A549 treated with AZD9567 at 1 μM for 4 hours (cell line): ENCODE results near the gene ARL11. TPM values are rescaled to one million over a fixed set of nuclear protein-coding genes. Genes with fewer than 3 reads are reported as not detected.

Experiments used
- total RNA-seq: library from RNA; stranded (reverse); fragments of 200-300 nt; extraction: Qiagen RNA extraction; gene quantifications from 5 replicates; pipeline ENCODE4 v1.2.3, GENCODE V29; 2022; ENCODE audit not compliant: insufficient read depth

ARL11 gene
- total RNA-seq: not detected in 5 replicates

DNA sequence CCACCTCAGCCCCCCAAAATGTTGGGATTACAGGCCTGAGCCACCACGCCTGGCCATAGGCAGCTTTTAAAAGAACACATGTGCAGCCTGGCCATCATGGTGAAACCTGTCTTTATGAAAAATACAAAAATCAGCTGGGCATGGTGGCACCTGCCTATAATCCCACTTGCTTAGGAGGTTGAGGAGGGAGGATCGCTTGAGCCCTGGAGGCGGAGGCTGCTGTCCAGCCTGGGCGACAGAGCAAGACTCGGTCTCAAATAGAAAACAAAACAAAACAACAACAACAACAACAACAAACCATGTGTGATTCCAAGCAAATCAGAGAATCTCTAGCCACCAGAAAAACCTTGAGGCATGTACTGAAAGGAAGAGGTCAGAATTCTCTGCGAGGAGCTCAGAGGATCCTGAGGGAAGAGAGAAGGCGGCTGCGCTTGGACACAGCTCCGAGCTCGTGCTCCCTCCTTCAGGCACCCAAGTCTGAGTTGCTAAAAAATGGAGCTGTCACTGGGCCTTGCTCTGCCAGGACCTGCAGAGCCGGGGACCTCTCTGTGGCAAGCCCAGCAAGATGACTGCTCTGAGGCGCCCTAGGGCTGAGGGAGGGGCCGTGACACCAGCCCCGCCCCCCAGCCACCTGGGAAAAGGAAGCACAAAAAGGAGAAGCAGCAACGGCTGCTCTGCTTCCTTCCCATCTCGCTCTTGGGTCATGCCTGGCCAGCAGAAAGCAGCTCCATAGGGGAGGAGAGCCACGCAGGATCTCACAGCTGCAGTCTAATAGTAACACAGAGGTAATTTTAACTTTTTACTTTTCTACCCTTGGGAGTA lies at the start of gene ARL11:
ARL11 (plus strand) TSS at position 677 of the 822 bp plus-strand sequence. CDS start 1,941 bp downstream, outside the sequence.

DNA sequence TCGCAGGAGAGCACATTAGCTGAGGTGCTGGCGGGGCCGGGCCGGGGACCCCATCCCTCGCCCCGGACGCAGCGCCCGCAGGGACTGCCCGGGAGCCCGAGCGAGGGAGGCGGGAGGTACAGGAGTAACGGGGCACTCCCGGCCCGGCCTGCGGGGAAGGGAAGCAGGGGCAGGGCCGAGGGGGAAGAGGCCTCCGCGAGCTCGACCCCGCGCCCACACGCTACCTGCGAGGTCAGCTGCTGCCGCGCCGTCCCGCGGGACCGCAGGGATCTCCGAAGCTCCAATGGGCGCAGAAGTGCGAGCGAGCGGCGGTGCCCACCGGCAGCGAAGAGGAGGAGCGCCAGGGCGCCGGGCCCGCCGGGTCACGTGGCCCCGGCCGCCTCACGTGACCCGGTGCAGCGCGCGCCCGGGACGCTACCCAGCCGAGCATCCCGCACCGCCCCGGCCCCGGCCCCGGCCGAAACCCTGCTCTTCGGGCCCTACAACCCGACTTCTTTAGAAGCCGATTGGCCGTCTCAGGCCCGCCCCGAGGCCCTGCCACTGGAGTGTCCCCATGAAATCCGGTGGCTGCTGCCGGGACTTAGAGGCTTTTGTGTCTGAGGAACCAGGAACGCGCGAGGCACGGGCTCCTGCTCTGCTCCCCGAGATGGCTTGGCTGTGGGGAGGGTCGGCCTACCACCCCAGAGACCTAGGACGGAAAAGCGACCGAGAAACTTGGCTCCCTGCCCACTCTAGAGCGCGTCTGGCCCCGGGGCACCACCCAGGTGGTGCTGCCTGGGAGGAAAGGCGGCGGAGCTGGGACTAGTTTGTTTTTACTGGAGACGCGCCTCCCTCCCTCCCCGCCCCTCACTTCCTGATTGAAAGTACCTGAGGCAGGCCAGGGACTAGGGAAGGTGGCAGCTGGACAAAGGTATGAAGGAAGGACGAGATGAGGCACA lies 42.8 kb upstream of the ARL11 start, which contains the start of gene RCBTB1:
RCBTB1 (minus strand) TSS at position 339 of the 938 bp plus-strand sequence. CDS start 18,279 bp downstream, outside the sequence.

Other genes with a start within 250 kb of the ARL11 start
- 1.3 to 1.8 TPM (median 1.8 TPM) in 5 replicates for gene CAB39L, start 184.4 kb upstream of the ARL11 start, total RNA-seq
- gene SETDB2, start 184.2 kb upstream of the ARL11 start, total RNA-seq: 1.1 to 2.3 TPM (median 2.0 TPM) in 5 replicates
- 4.5 to 7.3 TPM (median 5.6 TPM) in 5 replicates for gene PHF11, start 132.6 kb upstream of the ARL11 start, total RNA-seq
- gene RCBTB1, start 42.9 kb upstream of the ARL11 start, total RNA-seq: 8.2 to 10.4 TPM (median 9.7 TPM) in 5 replicates
- 56.8 to 74.5 TPM (median 70.1 TPM) in 5 replicates for gene EBPL, start 63.0 kb downstream of the ARL11 start, total RNA-seq
- 24.2 to 33.7 TPM (median 28.9 TPM) in 5 replicates for gene KPNA3, start 164.2 kb downstream of the ARL11 start, total RNA-seq